ENCODE results near the gene SLC6A4.

- no peak for TF ChIP-seq CTCF (IDR thresholded peaks at IDR 0.05)
- no peak for TF ChIP-seq POLR2A (IDR thresholded peaks at IDR 0.05)
Observed at GRCh38 chr17:30220414-30220813, 15.1 kb downstream of the SLC6A4 start.
